H1 (cell line): ENCODE data around the gene NPFFR1. TPM values are rescaled to one million over a fixed set of nuclear protein-coding genes. Genes with fewer than 3 reads are reported as not detected.

Experiments used
- CTCF ChIA-PET: fragments of 300-600 bp; sonication (Branson Sonifier 250); formaldehyde crosslinking; loops from one replicate; lab custom pipeline; 2021; ENCODE audit not compliant: partially characterized antibody; lab: Charles Lee
- POLR2A ChIA-PET: fragments of 300-600 bp; sonication (Branson Sonifier 250); formaldehyde crosslinking; loops from one replicate; lab custom pipeline; 2021; ENCODE audit warnings: inconsistent platforms; ENCODE audit not compliant: partially characterized antibody; lab: Charles Lee
- DNase-seq, 2 experiments: peaks; one replicate each; pipeline versions ENCODE4 v3.0.0 to v3.0.0-alpha.2; 2010 to 2022; ENCODE audit warnings: low spot score in 2 of 2, low read depth in 1 of 2, mixed read lengths in 1 of 2
- FAIRE-seq: peaks from 2 replicates; lab custom pipeline; 2011; peaks lifted over from hg19 to GRCh38; lab: Jason Lieb, UNC
- H2AFZ ChIP-seq: 2 replicates; pipeline ENCODE4 v1.8.1; 2012; ENCODE audit warnings: low read length, inconsistent platforms
- H2AK5ac ChIP-seq: 2 replicates; pipeline ENCODE4 v1.6.1; 2013; ENCODE audit warnings: low read depth, low read length
- H2BK120ac ChIP-seq: replicated peaks from 2 replicates; pipeline ENCODE3; 2013; ENCODE audit warnings: low read depth, low read length, inconsistent platforms
- H2BK12ac ChIP-seq: 2 replicates; pipeline ENCODE4 v1.6.1; 2013; ENCODE audit warnings: low read depth, low read length
- H2BK15ac ChIP-seq: 2 replicates; pipeline ENCODE4 v1.6.1; 2013; ENCODE audit warnings: low read length
- H2BK20ac ChIP-seq: 2 replicates; pipeline ENCODE4 v1.6.1; 2013; ENCODE audit warnings: low read length
- H2BK5ac ChIP-seq: 2 replicates; pipeline ENCODE4 v1.6.1; 2013; ENCODE audit warnings: low read depth, low read length
- H3K14ac ChIP-seq: 2 replicates; pipeline ENCODE4 v1.6.1; 2013; ENCODE audit warnings: inconsistent platforms; ENCODE audit not compliant: insufficient read length
- H3K18ac ChIP-seq: 2 replicates; pipeline ENCODE4 v1.6.1; 2013; ENCODE audit warnings: low read length; ENCODE audit errors: extremely low read depth
- H3K23ac ChIP-seq: 2 replicates; pipeline ENCODE4 v1.6.1; 2013; ENCODE audit warnings: inconsistent platforms; ENCODE audit not compliant: insufficient read length
- H3K23me2 ChIP-seq: 2 replicates; pipeline ENCODE4 v1.6.1; 2013; ENCODE audit warnings: low read depth, low read length
- H3K27ac ChIP-seq: 2 replicates; pipeline ENCODE4 v1.6.1; 2011; ENCODE audit warnings: low read depth, low read length, inconsistent platforms
- H3K27me3 ChIP-seq, 4 experiments: replicated peaks in 1 of 4; 1 replicate in 1 of 4; 2 replicates in 3 of 4; pipeline versions ENCODE4 v1.6.1 to v1.8.1; 2011 to 2013; ENCODE audit warnings: low read length in 3 of 4, mild to moderate bottlenecking in 3 of 4, inconsistent platforms in 2 of 4, mixed read lengths in 2 of 4, moderate library complexity in 1 of 4; ENCODE audit not compliant: control insufficient read depth in 3 of 4, insufficient read depth in 3 of 4; ENCODE audit errors: extremely low read depth in 1 of 4
- H3K36me3 ChIP-seq, 4 experiments: 2 replicates each; pipeline versions ENCODE4 v1.6.1 to v1.8.1; 2011 to 2013; ENCODE audit warnings: mild to moderate bottlenecking in 4 of 4, low read length in 3 of 4, moderate library complexity in 2 of 4, control low read depth in 1 of 4, inconsistent platforms in 1 of 4; ENCODE audit not compliant: insufficient read depth in 4 of 4, control insufficient read depth in 2 of 4
- H3K4ac ChIP-seq: replicated peaks from 2 replicates; pipeline ENCODE3; 2013; ENCODE audit warnings: low read length, low read depth, mixed read lengths, inconsistent platforms; ENCODE audit not compliant: insufficient read length
- H3K4me1 ChIP-seq, 4 experiments: replicated peaks in 1 of 4; 1 replicate in 1 of 4; 2 replicates in 3 of 4; pipeline versions ENCODE4 v1.6.1 to v1.8.1; 2011 to 2013; ENCODE audit warnings: low read length in 3 of 4, inconsistent platforms in 2 of 4, mixed read lengths in 1 of 4; ENCODE audit not compliant: insufficient read depth in 4 of 4, control insufficient read depth in 3 of 4
- H3K4me2 ChIP-seq, 2 experiments: 2 replicates each; pipeline versions ENCODE4 v1.6.1 to v1.8.1; 2011 to 2013; ENCODE audit warnings: low read depth in 2 of 2, low read length in 2 of 2, control low read depth in 1 of 2, inconsistent platforms in 1 of 2, mild to moderate bottlenecking in 1 of 2; ENCODE audit not compliant: insufficient read depth in 1 of 2
- H3K4me3 ChIP-seq, 4 experiments: fragments of 200-600, 300-600 bp in 1 of 4; sonication (generic), shearing (Covaris generic), sonication (Bioruptor Twin) in 1 of 4; 2 replicates each; pipeline versions ENCODE4 v1.5.1 to v1.8.1; 2011 to 2016; ENCODE audit warnings: low read length in 4 of 4, low read depth in 3 of 4, control low read depth in 2 of 4, inconsistent platforms in 2 of 4, mild to moderate bottlenecking in 2 of 4, mixed read lengths in 1 of 4, moderate library complexity in 1 of 4; ENCODE audit not compliant: insufficient read depth in 2 of 4; ENCODE audit errors: extremely low read depth in 1 of 4
- H3K56ac ChIP-seq: replicated peaks from 2 replicates; pipeline ENCODE3; 2013; ENCODE audit warnings: low read depth, mild to moderate bottlenecking, mixed read lengths, low read length, inconsistent platforms; ENCODE audit not compliant: insufficient read length
- H3K79me1 ChIP-seq: 2 replicates; pipeline ENCODE4 v1.6.1; 2013; ENCODE audit warnings: low read depth, low read length, control low read depth
- H3K79me2 ChIP-seq, 2 experiments: 2 replicates each; pipeline versions ENCODE4 v1.6.1 to v1.8.1; 2012 to 2013; ENCODE audit warnings: low read length in 2 of 2, mild to moderate bottlenecking in 2 of 2, inconsistent platforms in 1 of 2; ENCODE audit not compliant: insufficient read depth in 2 of 2, control insufficient read depth in 1 of 2
- H3K9ac ChIP-seq, 4 experiments: replicated peaks in 1 of 4; 1 replicate in 1 of 4; 2 replicates in 3 of 4; pipeline versions ENCODE4 v1.6.1 to v1.8.1; 2011 to 2013; ENCODE audit warnings: low read depth in 3 of 4, low read length in 3 of 4, control low read depth in 2 of 4, mild to moderate bottlenecking in 2 of 4, moderate library complexity in 2 of 4, inconsistent platforms in 1 of 4; ENCODE audit errors: extremely low read depth in 1 of 4
- H3K9me3 ChIP-seq, 2 experiments: 2 replicates each; pipeline versions ENCODE4 v1.6.1 to v1.8.1; 2012 to 2013; ENCODE audit warnings: mild to moderate bottlenecking in 2 of 2, moderate library complexity in 2 of 2, control low read depth in 1 of 2, inconsistent platforms in 1 of 2, low read depth in 1 of 2, low read length in 1 of 2, mixed read lengths in 1 of 2; ENCODE audit not compliant: insufficient read depth in 2 of 2
- H4K20me1 ChIP-seq, 2 experiments: replicated peaks in 1 of 2; 2 replicates each; pipeline versions ENCODE3 to v1.8.1; 2011 to 2013; ENCODE audit warnings: inconsistent platforms in 2 of 2, low read length in 2 of 2, mild to moderate bottlenecking in 1 of 2; ENCODE audit not compliant: insufficient read depth in 2 of 2, control insufficient read depth in 1 of 2
- H4K5ac ChIP-seq: 2 replicates; pipeline ENCODE4 v1.6.1; 2013; ENCODE audit warnings: low read length, low read depth, mixed read lengths, inconsistent platforms; ENCODE audit not compliant: insufficient read length
- H4K8ac ChIP-seq: 2 replicates; pipeline ENCODE4 v1.8.0; 2013; ENCODE audit warnings: mild to moderate bottlenecking, moderate library complexity, low read length, inconsistent platforms; ENCODE audit not compliant: insufficient read depth; ENCODE audit errors: extremely low read depth
- H4K91ac ChIP-seq: replicated peaks from 2 replicates; pipeline ENCODE3; 2013; ENCODE audit warnings: low read length, mixed read lengths, inconsistent platforms; ENCODE audit not compliant: insufficient read length
- CHD2 ChIP-seq: IDR thresholded peaks from 2 replicates; pipeline ENCODE4 v1.6.1; 2012; ENCODE audit warnings: low read length, improper control_type of control experiment
- CREB1 ChIP-seq: IDR thresholded peaks from 2 replicates; pipeline ENCODE4 v1.6.1; 2012; ENCODE audit warnings: inconsistent platforms
- CTBP2 ChIP-seq: IDR thresholded peaks from 2 replicates; pipeline ENCODE4 v1.7.0; 2011; ENCODE audit warnings: borderline replicate concordance, mild to moderate bottlenecking, moderate library complexity, mixed read lengths, low read length; ENCODE audit not compliant: insufficient read depth, insufficient read length
- GABPA ChIP-seq: IDR thresholded peaks from 2 replicates; pipeline ENCODE4 v1.6.1; 2011; ENCODE audit warnings: mild to moderate bottlenecking, low read length, moderate library complexity, borderline replicate concordance; ENCODE audit not compliant: insufficient read depth
- HDAC2 ChIP-seq, 2 experiments: fragments of 300-600 bp in 1 of 2; sonication (generic) in 1 of 2; IDR thresholded peaks; 2 replicates each; pipeline ENCODE4 v1.6.1; 2011 to 2012; ENCODE audit warnings: low read depth in 2 of 2, low read length in 2 of 2, mild to moderate bottlenecking in 2 of 2, moderate library complexity in 2 of 2, borderline replicate concordance in 1 of 2, inconsistent platforms in 1 of 2
- JUN ChIP-seq: IDR thresholded peaks from 2 replicates; pipeline ENCODE4 v1.6.1; 2011; ENCODE audit warnings: low read depth, mild to moderate bottlenecking, improper control_type of control experiment, low read length
- KDM4A ChIP-seq: IDR thresholded peaks from one replicate; pipeline ENCODE4 v1.7.1; 2012; ENCODE audit warnings: low read depth, mild to moderate bottlenecking, moderate library complexity, low read length, inconsistent platforms; ENCODE audit not compliant: severe bottlenecking
- NANOG ChIP-seq: IDR thresholded peaks from 2 replicates; pipeline ENCODE4 v1.6.1; 2011; ENCODE audit warnings: low read length, low read depth, mild to moderate bottlenecking, inconsistent platforms; ENCODE audit not compliant: insufficient read depth, poor library complexity, severe bottlenecking
- POLR2AphosphoS5 ChIP-seq: IDR thresholded peaks from 2 replicates; pipeline ENCODE4 v1.6.1; 2011; ENCODE audit warnings: low read depth, low read length
- SAP30 ChIP-seq: fragments of 300-600 bp; sonication (generic); IDR thresholded peaks from 2 replicates; pipeline ENCODE4 v1.7.1; 2012; ENCODE audit warnings: low read length, moderate library complexity, mild to moderate bottlenecking, inconsistent platforms; ENCODE audit not compliant: insufficient read depth, insufficient replicate concordance
- SIRT6 ChIP-seq: IDR thresholded peaks from one replicate; pipeline ENCODE4 v1.7.1; 2012; ENCODE audit warnings: low read length, inconsistent platforms
- SRF ChIP-seq: IDR thresholded peaks from 2 replicates; pipeline ENCODE4 v1.6.1; 2011; ENCODE audit warnings: mild to moderate bottlenecking, low read depth, low read length, moderate library complexity
- TAF1 ChIP-seq: IDR thresholded peaks from 2 replicates; pipeline ENCODE4 v1.6.1; 2011; ENCODE audit warnings: mild to moderate bottlenecking, low read depth, low read length
- WGBS, 2 experiments: shearing (Covaris generic) in 1 of 2; methylation state at CpG; one replicate each; pipeline versions ENCODE4 v1.1.6 to v1.1.7; 2013 to 2015; ENCODE audit warnings: low lambda C conversion rate in 2 of 2, mixed read lengths in 2 of 2, inconsistent platforms in 1 of 2, low coverage in 1 of 2, missing lambda C conversion rate in 1 of 2; ENCODE audit not compliant: insufficient replicate concordance in 2 of 2, insufficient coverage in 1 of 2, insufficient read length in 1 of 2; ENCODE audit errors: extremely low coverage in 1 of 2, missing lambda C conversion rate in 1 of 2; 5-methylcytosine and 5-hydroxymethylcytosine counted together
- polyA plus RNA-seq, 7 experiments: library from polyadenylated mRNA; depleted of rRNA in 3 of 7; stranded (reverse) in 5 of 7; unstranded in 2 of 7; fragments of >200 nt in 5 of 7; fragments of 200-250 nt in 2 of 7; gene quantifications; 1 replicate in 5 of 7; 2 replicates in 1 of 7; 4 replicates in 1 of 7; pipeline versions ENCODE4 v1.2.1 to v1.2.3, GENCODE V29; 2011 to 2013; ENCODE audit warnings: missing spikeins in 2 of 7, mixed read lengths in 2 of 7
- total RNA-seq: library from RNA; stranded (reverse); fragmentation: NEBNext Ultra II Directional; extraction: Animal tissue kit (Norgen Biotek cat#: 25700); gene quantifications from 2 replicates; pipeline ENCODE4 v1.2.1, GENCODE V29; 2021

The NPFFR1 gene
- total and polyA plus RNA-seq, 2 of the 8 experiments (the other 6 are each of a cell fraction or from before 2014, with no cell fraction given) = 0.02 to 0.06 TPM

DNA sequence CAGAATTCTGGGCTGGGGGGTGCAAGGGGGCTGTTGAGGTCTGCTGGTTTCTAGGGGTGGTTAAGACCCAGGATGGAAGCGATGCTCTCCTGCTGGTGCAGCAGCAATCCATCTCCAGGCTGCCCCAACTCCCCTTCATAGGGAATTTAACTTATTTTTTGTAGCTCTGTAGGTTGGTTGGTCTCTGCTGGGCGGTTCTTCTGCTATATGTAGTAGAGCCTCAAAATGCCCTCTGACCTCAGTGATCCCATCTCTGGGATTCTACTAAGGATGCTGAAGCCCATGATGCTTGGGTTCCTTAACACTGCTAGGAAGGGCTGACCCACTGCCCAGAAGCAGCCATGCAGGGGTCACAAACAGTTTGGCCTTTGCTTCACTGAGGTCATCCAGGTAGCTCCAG lies 49.5 kb upstream of the NPFFR1 start:
- Histone ChIP-seq H2BK20ac (no peak overlapping the region), H3K9ac (no peak overlapping the region), H3K18ac (no peak overlapping the region), H3K4ac (no peak overlapping the region), H2AK5ac (no peak overlapping the region), H3K36me3 (no peaks in the 10 kb centered on the region; a peak in 1 of 8 replicates), H3K23ac (no peak overlapping the region), H3K23me2 (no peaks in the 10 kb centered on the region), H4K8ac (no peak overlapping the region), H2BK15ac (no peak overlapping the region), H4K91ac (no peak overlapping the region), H2BK12ac (no peak overlapping the region), H3K9me3 (no peaks in the 10 kb centered on the region), H3K27ac (no peak overlapping the region), H3K4me1 (peaks cover 0 to 7% (median 3%) of the 10 kb centered on the region in 4 experiments; a peak in 4 of 7 replicates), H4K5ac (no peak overlapping the region), H3K27me3 (no peaks in the 10 kb centered on the region), H3K79me1 (no peaks in the 10 kb centered on the region; the same call in 1 of the 2 replicates), H3K14ac (no peak overlapping the region), H2AFZ (no peak overlapping the region), H2BK120ac (no peak overlapping the region), H3K4me2 (no peak overlapping the region), H3K79me2 (no peaks in the 10 kb centered on the region), H3K4me3 (no peak overlapping the region), H2BK5ac (no peak overlapping the region), H4K20me1 (peaks cover 2 to 5% of the 10 kb centered on the region in 2 experiments), H3K56ac (no peak overlapping the region)
- CTCF ChIA-PET = interaction anchor here (0.9 to 7.1 kb wide), 14 partner anchors 9 to 155 kb away, joined by 3 to 47 read pairs (median 4); no protein-coding TSS in a partner anchor
- POLR2A ChIA-PET = interaction anchor here (0.6 to 1.2 kb wide), 2 partner anchors 111 to 805 kb away, joined by 3 read pairs; no protein-coding TSS in a partner anchor
- DNase-seq = no peak
- no peak for FAIRE-seq
- 76% methylated on average over 2 of the region's 2 CpGs; no CpG with 5 or more reads in 1 of the 2 experiments for WGBS, 2 experiments
- TF ChIP-seq CHD2 (no peak), GABPA (no peak), NANOG (no peak), JUN (no peak), SAP30 (no peak), CTBP2 (no peak), TAF1 (no peak), POLR2AphosphoS5 (no peak), SRF (no peak), HDAC2 (IDR thresholded peaks at IDR 0.05; ENCODE audit: borderline replicate concordance in 1 of 2, low read depth in 2 of 2, low read length in 2 of 2) (no peak), CREB1 (no peak), SIRT6 (no peak), KDM4A (no peak)
